GM21786 (cell line): ENCODE data around the gene IRF2.

Source experiments
- ATAC-seq: cut with Tn5 transposase; IDR thresholded peaks from one replicate; pipeline ENCODE4 v1.9.1; 2021; ENCODE audit not compliant: unreplicated experiment

The IRF2 gene

GRCh38 chr4:184474263-184475095 lies at the start of gene IRF2:
IRF2 (minus strand) TSS chr4:184474550; CDS start chr4:184429064, 45,486 bp downstream.
- ATAC-seq, result peak; percentile 56

GRCh38 chr4:184515606-184516005 lies 41.3 kb upstream of the IRF2 start:
- ATAC-seq, result no peak

DNA sequence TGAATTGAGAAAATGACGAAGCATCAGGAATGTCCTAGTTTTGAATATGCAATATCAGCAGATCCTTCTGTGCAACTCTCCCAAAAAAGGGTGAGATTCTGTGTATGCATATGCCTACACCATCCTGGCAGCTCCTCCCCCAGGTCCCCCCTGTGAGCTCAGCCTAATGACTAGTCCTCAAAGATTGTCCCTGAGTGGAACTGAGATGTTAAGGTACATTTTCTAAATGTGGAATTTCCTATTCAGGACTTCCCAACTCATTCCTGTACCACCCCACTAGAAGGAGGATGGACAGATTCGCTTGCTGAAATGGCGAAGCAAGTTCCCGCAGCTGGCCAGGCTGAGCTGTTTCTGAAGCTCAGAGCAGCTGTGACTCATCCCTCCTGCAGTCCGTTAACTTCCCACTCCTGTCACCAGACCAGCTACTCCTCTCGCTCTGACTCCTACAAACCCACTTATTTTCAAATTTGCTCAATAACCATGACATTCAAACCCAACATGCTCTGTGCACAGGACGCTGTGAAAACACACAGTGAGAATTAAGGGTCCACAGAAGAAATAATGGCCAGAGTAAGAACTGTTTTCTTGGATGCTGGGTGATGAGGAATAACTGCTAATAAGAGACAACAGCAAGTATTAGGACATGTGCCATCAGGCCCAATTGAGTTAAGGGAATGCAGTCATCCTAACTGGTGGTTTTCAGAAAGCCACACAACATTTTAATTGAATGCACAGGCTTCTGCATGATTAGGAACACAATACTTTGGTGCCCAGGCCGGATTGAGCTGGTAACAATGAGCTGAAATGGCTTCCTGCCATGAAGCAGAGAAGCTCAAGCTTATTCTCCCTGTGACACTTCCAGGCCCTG lies 40.0 kb upstream of the IRF2 start:
- peak; percentile 96 for ATAC-seq

- peak; percentile 8 for ATAC-seq
Measured at GRCh38 chr4:184513802-184514120, 39.4 kb upstream of the IRF2 start.

- no peak for ATAC-seq
Measured at GRCh38 chr4:184511156-184511555, 36.8 kb upstream of the IRF2 start.

- no peak for ATAC-seq
Measured at GRCh38 chr4:184510401-184510800, 36.1 kb upstream of the IRF2 start.

DNA sequence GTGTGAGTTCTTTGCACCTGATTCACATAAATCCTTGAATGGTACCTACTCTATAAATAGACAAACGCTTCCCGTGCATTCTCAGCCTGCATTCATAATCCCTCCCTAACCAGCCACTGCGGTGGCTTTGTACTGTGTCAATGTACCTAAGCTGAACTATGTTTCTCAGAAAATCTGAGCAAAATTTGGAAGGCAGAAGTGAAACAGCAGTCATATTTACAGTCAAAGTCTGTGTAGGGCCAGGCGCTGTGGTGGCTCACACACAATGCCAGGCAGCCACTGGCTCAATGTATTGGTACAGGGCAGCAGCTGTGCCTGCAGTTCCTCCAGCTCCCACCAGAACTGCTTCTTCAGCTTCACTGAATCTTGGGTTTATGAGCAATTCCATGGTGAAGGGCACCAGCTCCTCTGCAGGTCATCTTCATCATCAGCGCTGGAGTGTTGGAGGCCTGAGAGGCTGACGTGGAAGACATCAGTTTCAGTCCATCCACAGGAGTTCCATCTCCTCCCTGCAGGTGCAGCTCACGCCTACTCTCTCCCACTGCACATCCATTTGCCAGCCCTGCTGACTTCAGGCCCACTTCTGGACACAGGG lies 32.3 kb upstream of the IRF2 start:
- ATAC-seq, result peak; percentile 97

GRCh38 chr4:184504385-184504784 lies 30.0 kb upstream of the IRF2 start:
- no peak for ATAC-seq

DNA sequence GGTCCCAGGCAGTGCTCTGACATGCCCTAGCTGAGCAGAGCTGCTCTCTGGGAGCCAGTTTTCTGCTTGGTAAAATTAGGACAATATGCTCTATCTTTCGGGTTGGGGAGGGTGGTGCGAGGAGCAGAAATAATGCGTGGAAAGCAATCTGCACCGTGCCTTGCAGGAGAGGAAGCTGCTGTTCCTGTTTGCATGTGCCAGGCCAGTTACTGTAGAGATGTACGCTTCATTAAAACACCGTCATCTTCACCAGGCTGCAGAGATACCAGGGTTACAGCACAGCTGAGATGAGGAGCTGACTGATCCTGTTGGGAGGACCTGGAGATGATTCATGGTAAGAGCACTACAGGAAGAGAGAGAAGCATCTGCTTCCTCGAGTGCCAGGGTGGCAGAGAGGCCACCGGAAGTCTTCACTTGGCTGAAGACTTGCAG lies 29.5 kb upstream of the IRF2 start:
- no peak for ATAC-seq

GRCh38 chr4:184500748-184501589 lies 26.6 kb upstream of the IRF2 start:
- ATAC-seq, result no peak

GRCh38 chr4:184499996-184500395 lies 25.6 kb upstream of the IRF2 start:
- no peak for ATAC-seq

- ATAC-seq, result no peak
Measured at GRCh38 chr4:184498598-184498997, 24.2 kb upstream of the IRF2 start.

- no peak for ATAC-seq
Measured at GRCh38 chr4:184489771-184490170, 15.4 kb upstream of the IRF2 start.

DNA sequence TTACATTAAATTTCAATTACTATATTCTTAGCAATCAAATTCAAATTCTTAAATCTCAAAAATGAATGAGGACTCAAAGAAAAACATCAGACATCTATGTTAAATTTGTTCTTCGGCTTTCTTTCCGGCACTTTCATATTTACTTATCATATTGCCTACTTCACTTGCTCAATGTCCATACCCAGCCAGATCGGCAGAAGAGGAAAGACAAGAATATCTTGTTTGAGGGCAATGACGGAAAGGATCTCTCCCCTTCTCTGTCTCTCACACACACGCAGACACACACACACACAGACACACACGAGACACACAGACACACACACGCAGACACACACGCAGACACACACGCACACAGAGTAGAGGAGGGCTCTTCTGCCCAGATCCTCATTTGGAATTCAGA lies 13.2 kb upstream of the IRF2 start:
- ATAC-seq, result no peak

DNA sequence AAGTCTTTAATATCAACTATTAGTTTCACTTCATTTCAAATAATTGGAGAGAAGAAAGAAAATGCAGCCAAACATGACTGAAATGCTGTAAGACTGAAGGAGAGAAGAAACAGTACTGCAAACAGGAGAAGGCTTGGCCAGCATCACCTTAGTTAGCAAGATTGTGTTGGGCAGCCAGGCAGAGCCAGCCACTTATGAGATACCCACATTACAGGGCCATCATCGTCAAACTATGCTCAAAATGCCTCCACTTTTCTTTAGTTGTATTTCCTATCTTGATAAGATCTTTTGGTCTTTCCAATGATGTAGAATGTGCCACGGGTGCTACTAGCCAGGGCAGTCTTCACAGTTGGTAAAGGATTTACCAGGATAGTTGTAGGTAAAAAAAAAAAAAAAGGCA lies 10.9 kb upstream of the IRF2 start:
- no peak for ATAC-seq

GRCh38 chr4:184481544-184481943 lies 7.2 kb upstream of the IRF2 start:
- ATAC-seq, result no peak

GRCh38 chr4:184479516-184479950 lies 5.2 kb upstream of the IRF2 start:
- ATAC-seq, result no peak

DNA sequence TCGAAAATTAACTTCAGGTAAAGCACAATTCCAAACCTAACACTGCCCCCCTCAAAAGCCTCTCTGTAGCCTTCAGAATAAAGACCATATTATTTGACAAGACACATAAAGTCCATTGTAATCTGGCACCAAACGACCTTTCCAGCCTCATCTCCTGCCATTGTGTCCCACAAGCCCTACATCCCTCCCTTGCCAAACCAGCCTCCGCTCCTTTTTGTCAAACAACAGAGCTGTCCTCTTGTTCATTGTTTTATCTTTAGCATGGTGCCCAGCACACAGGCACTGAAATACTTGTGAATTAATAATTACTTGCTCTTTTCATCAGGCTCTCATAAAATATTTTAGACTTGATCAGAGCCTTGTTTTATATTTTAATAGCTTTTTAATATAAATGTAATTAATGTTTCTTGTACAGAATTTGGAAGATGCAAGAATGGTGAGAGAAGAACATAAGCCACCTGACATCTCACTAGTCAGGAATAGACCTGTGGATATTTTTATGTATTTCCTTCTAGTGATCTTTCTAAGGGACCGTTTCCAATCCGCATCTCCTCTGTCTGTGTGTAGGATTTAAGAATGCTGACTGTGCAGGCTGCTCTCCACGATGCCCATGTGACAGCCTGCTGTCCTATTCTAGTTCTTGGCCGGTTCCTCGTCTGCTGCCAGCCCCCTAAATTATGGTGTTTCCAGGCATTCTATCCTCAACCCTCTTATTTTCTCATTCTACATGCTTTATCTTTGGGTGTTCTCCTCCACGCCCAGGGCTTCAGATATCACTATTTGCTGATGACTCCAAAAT lies 3.0 kb upstream of the IRF2 start:
- ATAC-seq, result no peak

DNA sequence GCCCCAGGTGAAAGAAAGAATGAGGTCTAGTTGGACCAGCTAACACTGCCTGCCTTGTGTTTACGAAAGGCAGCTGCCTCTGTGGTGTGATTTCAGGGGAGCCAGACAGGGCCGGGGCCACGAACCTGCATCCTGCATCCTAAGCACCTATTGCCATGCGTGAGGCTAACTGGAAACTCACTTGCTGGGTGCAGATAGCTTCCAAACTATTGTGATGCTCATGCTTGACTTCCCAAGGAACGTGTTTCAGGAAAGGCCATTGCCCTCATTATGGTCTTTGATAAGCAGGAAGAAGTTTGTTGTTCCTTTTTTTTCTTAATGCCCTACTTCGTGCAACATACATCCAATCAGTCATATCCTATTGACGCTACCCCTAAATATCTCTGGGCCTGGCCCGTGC lies 2.3 kb upstream of the IRF2 start:
- no peak for ATAC-seq

DNA sequence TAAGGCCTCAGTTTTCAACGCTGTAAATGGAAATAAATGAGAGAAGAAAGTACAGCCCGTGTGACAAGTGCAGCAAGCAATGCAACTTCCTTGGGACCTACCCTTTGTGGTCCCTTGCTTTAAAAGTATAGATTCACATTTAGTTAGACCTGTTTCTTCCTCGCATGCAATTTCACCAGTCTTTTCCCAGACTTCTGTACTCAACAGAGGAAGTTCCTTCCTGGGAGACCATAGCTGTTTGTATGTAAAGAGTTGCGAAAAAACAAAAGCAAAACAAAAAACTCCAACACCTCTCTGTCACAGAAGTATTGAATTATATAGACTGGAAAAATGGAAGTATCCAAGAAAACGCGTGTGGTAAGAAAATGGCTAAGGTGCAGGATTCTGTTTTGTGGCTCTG lies 1.1 kb upstream of the IRF2 start:
- ATAC-seq, result no peak
